Ureter (tissue), 1 donor: ENCODE measurements around the gene TNFRSF8. TPM values are rescaled to one million over a fixed set of nuclear protein-coding genes. Genes with fewer than 3 reads are reported as not detected.
"Not testable (repeated sequence)": the region's sequence is repeated elsewhere in the genome, so short reads cannot be mapped to it uniquely, and the experiment has no call there.

ENCODE experiments used
- DNase-seq: peaks from one replicate; pipeline ENCODE4 v3.0.0-alpha.2; 2020; ENCODE audit warnings: low spot score
- total RNA-seq: library from RNA; stranded (reverse); gene quantifications from one replicate; pipeline ENCODE4 v1.2.4, GENCODE V29; 2023
- donor health status: DM: yes; HTN: yes; CAD: no.

Gene TNFRSF8
- 0.36 TPM for total RNA-seq

DNA sequence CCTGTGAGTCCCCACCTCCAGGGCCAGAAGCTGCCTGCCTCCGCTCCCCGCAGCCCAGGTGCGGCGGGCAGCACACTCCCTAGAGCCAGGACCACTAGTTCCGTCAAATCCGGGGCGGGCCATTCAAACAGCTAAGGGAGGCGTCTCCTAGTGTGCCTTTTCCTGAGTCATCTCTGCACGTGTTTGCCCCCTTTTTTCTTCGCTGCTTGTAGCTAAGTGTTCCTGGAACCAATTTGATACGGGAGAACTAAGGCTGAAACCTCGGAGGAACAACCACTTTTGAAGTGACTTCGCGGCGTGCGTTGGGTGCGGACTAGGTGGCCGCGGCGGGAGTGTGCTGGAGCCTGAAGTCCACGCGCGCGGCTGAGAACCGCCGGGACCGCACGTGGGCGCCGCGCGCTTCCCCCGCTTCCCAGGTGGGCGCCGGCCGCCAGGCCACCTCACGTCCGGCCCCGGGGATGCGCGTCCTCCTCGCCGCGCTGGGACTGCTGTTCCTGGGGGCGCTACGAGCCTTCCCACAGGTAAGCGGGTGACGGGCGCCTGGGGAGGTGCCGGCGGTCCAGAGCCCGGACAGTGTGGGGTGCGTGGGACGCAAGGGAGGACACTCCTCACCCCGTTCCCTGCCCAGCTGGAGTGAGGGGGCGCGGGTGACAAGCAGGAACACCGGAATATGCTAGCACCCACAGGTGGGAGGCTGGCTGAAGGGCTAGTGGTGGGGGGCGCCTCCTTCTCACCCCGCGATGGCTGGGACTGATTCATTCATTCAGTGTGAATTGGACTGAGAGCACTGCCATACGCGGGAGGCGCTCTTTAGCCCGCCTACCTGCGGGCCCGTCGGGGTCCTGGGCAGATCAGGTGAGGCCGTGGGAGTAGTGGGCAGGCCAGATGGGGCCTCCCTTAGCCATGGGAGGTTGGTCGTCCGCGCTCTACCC, at the start of gene TNFRSF8:
TSS of gene TNFRSF8 (plus strand) at position 163 of the 932 bp plus-strand sequence. CDS start at position 459, 296 bp downstream.
- no peak for DNase-seq

- no peak for DNase-seq
Observed at GRCh38 chr1:12014141-12014991, 48.7 kb upstream of the TNFRSF8 start.

- no peak for DNase-seq
Observed at GRCh38 chr1:12015001-12015491, 48.1 kb upstream of the TNFRSF8 start.

DNA sequence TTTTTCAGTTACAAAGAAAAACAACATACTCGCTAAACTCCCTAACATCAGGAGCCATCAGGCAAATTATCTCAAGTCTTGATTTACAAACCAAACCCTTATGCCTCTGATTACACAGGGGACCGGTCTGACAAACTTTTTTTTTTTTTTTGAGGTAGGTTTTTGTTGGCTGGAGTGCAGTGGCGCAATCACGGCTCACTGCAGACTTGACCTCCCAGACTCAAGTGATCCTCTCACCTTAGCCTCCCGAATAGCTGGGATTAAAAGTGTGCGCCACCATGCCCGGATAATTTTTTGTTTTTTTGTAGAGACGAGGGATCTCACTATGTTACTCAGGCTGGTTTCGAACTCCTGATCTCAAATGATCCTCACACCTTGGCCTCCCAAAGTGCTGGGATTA, 47.6 kb upstream of the TNFRSF8 start:
- DNase-seq, result no peak

- no peak for DNase-seq
Observed at GRCh38 chr1:12016182-12016581, 46.9 kb upstream of the TNFRSF8 start.

DNA sequence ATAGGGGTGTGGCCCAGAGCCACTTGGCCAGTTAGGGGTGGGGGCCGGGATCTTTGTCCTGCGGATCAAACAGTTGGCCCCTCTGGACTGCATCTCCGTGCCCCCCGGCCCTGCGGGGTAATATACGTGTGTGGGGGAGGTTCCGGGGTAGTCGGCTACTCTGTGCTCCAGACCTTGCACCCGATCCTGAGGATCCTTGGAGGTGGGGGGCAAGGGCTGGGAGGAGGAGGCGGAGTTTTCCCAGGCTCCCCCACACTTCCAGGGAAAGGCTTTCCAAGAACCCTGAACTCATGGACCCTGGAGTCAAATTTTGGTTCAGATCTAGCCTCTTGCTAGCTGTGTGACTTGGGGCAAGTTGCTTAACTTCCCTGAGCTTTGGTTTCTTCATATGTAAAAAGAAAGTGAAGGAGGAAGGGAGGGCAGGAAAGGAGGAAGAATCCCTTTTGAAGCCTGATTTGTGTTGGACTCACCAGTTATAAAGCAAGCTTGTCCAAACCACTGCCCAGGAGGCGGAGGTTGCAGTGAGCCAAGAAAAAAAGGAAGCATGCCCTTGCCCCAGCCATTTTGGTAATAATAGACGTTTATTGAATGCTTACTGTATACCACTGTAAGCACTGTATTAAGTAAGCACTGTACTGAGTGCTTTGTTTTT, 43.1 kb upstream of the TNFRSF8 start:
- DNase-seq, result no peak

- no peak for DNase-seq
Observed at GRCh38 chr1:12021616-12022015, 41.5 kb upstream of the TNFRSF8 start.

- no peak for DNase-seq
Observed at GRCh38 chr1:12022036-12022435, 41.1 kb upstream of the TNFRSF8 start.

GRCh38 chr1:12026586-12026985, 36.5 kb upstream of the TNFRSF8 start:
- no peak for DNase-seq

- DNase-seq, result no peak
Observed at GRCh38 chr1:12028248-12028647, 34.9 kb upstream of the TNFRSF8 start.

DNA sequence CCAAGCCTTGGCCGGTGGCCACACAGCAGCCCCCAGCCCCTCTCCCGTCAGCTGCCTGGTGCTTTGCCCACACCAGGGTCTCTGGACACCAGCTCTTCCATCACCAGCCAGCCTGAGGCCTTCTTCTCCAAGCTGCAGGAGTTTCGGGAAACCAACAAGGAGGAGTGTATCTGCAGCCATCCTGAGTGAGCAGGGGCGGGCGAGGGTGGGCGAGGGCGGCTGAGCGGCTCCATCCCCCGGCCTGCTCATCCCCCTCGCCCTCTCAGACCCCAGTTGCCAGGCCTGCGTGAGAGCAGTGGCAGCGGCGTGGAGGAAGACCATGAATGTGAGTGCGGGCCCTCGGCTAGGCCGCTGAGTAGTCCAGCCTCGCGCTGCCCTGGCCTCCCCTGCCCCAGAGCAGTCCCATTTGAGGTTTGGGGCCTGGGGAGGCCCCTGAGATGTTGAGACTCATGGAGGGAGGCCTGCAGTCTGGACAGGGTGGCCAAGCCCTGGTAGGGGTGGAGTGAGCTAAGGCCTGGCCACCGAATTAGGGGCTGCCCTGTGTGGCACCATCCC, 34.1 kb upstream of the TNFRSF8 start:
- DNase-seq, result no peak

- no peak for DNase-seq
Observed at GRCh38 chr1:12029720-12030339, 33.3 kb upstream of the TNFRSF8 start.

DNA sequence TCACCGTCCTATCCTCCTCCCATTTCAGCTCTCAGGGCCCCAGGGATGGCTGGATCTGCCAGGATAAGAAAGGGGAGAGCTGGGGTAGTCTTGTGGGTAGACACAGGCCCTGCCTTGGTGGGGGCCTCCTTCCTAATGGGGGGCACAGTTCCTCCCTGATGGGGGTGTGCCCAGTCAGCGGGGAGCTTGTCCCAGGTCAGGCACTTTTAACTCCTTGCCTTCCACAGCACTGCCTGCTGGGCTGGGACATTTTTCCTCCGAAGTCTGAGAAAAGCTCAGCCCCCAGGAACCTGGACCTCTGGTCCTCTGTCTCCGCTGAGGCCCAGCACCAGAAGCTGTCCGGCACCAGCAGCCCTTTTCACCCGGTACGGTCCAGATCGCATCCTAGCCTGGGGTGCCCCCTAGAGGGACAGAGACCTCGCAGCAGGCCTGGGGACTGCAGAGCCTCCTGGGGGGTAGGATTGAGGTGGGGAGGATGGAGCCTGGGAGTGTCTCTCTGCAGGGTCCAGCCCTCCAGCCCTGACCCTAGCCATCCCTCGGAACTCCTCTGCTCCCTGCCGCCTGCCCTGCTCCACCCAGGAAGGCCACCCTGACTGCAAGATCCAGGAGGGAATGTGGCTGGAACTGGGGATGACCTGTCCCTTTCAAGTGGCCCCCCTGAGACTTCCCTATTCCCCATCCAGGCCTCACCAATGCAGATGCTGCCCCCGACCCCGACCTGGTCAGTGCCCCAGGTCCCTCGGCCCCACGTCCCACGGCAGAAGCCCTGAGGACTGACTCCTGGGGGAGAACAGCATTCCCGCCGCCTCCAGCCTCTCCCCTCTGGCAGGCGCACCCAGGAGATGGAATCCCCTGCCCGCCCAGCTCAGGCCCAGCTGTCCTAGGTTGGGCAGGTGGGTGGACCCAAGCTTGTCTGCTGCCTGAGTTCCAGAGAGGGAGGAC, 31.8 kb upstream of the TNFRSF8 start:
- no peak for DNase-seq

DNA sequence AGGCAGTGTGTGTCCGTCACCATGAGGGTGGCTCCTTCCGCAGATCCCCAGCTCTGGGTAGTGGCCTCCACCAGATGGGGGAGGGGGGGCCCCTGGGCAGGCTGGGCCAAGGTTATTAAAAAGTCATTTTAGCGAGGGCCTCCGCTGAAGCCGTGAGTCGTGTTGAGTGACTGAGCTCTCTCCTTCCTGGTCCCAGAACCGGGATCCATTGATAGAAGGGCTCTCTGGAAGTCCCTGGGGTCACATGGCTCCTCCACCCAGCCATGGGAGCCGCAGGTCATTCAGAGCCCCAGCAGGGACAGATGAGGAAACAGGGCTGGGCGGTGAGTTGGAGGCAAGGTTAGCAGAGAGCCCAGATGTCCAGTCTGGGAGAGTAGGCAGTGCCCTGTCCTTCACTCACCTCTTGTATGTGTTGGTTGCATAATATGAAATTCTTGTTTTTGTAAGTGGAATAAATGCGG, 30.9 kb upstream of the TNFRSF8 start:
- DNase-seq, result no peak

DNA sequence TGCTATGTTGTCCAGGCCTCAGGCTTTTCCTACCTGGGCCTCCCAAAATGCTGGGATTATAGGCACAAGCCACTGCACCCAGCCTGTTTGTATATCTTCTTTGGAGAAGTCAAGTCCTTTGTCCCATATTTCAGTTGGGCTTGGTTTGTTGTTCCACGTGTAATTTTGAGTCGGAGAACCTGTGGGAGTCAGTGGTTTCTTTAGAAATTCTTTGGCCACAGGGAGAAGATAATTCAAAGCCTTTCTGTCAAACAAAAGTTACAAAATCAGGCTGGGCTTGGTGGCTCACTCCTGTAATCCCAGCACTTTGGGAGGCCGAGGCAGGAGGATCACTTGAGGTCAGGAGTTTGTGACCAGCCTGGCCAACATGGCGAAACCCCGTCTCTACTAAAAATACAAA, 29.7 kb upstream of the TNFRSF8 start:
- not testable (repeated sequence) for DNase-seq

DNA sequence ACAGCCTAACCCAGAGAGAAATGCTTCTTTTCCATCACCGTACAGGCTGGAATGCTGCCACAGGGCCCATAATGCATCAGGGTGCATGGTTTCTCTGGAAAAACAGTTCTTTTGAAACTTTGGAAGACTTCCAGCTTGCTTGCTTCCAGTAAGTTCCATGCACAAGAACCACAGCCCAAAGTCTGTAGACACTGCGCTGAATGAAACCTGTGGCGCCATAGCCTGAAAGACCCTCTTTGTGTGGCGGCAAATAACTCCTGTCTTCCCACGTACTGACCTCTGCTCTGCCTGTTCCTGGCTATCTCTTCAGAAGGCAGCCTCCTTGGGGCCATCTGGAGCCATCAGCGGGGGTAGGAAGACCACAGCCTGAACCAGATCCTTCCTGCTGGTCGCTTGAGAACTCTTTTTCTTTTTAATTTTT, 28.7 kb upstream of the TNFRSF8 start:
- DNase-seq, result no peak

- DNase-seq, result no peak
Observed at GRCh38 chr1:12035312-12035711, 27.8 kb upstream of the TNFRSF8 start.

DNA sequence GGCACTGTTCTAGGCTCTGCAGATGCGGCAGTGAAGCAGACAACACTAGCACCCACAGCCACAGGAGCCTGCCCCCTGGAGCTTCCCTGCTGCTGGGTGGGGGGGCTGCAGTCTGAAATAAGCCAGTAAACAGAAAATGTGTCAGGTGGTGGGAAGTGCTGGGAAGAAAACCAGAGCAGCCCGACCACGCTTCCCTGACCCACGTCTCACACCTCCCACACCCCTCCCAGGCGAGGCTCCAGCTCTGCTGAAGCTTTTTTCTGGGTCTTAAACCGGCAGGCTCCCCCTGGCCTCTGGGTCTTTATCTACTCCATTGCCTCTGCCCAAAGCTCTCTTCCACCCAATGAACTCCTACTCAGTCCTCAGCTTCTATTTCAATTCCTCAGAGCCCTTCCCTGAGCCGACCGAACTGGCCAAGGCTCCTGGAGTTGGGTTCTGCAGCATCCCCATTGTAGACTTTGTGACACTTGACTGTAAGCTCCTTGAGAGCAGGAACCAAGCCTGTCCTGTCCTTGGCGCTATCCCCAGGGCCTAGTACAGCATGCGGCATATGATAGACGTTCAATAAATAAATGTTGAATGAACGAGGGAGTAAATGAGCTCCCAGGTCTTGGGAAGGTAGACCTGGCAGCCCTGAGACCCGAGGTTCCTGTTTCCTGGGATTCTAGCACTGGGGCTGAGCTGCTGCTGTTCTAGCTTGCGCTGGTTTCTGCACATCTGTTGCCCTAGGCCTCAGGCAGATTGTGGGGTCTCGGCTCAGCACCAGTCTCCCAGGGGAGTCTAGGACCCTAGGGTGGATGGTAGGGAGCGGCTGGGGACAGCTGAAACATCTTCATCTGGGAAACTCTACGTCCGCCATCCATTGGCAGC, 25.4 kb upstream of the TNFRSF8 start:
- DNase-seq, result no peak
